Measurements from ENCODE around the gene ZBTB49.

The ZBTB49 gene

GRCh38 chr4:4267981-4268380 is 22.1 kb upstream of the ZBTB49 start:
- Mint-ChIP-seq H3K36me3 (ENCODE audit: low read depth) (peaks cover 74% of the 10 kb centered on the region), H3K4me1 (ENCODE audit: low read depth) (peaks cover 32% of the 10 kb centered on the region), H3K9me3 (no peaks in the 10 kb centered on the region), H3K27me3 (no peaks in the 10 kb centered on the region), H3K4me3 (no peak overlapping the region), H3K27ac (peak overlapping the region; percentile 87)
- DNase-seq, result no peak

- peaks cover 32% of the 10 kb centered on the region for H3K4me1 Mint-ChIP-seq (ENCODE audit: low read depth)
- H3K27ac Mint-ChIP-seq, result peak overlapping the region; percentile 87
- H3K9me3 Mint-ChIP-seq, result no peaks in the 10 kb centered on the region
- peaks cover 82% of the 10 kb centered on the region for H3K36me3 Mint-ChIP-seq (ENCODE audit: low read depth)
- H3K4me3 Mint-ChIP-seq, result peak overlapping the region; percentile 6
- no peaks in the 10 kb centered on the region for H3K27me3 Mint-ChIP-seq
- no peak for DNase-seq
Observed at GRCh38 chr4:4268776-4269175, 21.3 kb upstream of the ZBTB49 start.

- peaks cover 87% of the 10 kb centered on the region for H3K36me3 Mint-ChIP-seq (ENCODE audit: low read depth)
Observed at GRCh38 chr4:4269331-4269731, 20.7 kb upstream of the ZBTB49 start.

GRCh38 chr4:4269856-4270255 is 20.2 kb upstream of the ZBTB49 start:
- no peak for DNase-seq
- Mint-ChIP-seq H3K36me3 (ENCODE audit: low read depth) (peaks cover 93% of the 10 kb centered on the region), H3K4me3 (peak overlapping the region; percentile 27), H3K27ac (peak overlapping the region; percentile 87), H3K4me1 (ENCODE audit: low read depth) (peaks cover 30% of the 10 kb centered on the region), H3K9me3 (no peaks in the 10 kb centered on the region), H3K27me3 (no peaks in the 10 kb centered on the region)

More at GRCh38 chr4:4269331-4269731, 20.7 kb upstream of the ZBTB49 start:
- Mint-ChIP-seq H3K9me3 (no peaks in the 10 kb centered on the region), H3K27me3 (no peaks in the 10 kb centered on the region), H3K4me1 (ENCODE audit: low read depth) (peaks cover 32% of the 10 kb centered on the region), H3K4me3 (peak overlapping the region; percentile 27), H3K27ac (peak overlapping the region; percentile 87)
- peak; percentile 35 for DNase-seq

- H3K36me3 Mint-ChIP-seq (ENCODE audit: low read depth), result peaks cover 99% of the 10 kb centered on the region
- H3K27ac Mint-ChIP-seq, result peak overlapping the region; percentile 76
- H3K9me3 Mint-ChIP-seq, result no peaks in the 10 kb centered on the region
- H3K4me1 Mint-ChIP-seq (ENCODE audit: low read depth), result peaks cover 30% of the 10 kb centered on the region
- H3K27me3 Mint-ChIP-seq, result no peaks in the 10 kb centered on the region
- DNase-seq, result no peak
- H3K4me3 Mint-ChIP-seq, result peak overlapping the region; percentile 31
Observed at GRCh38 chr4:4270529-4270928, 19.5 kb upstream of the ZBTB49 start.

- Mint-ChIP-seq H3K36me3 (ENCODE audit: low read depth) (peaks cover 99% of the 10 kb centered on the region), H3K4me3 (no peak overlapping the region), H3K9me3 (no peaks in the 10 kb centered on the region), H3K27me3 (no peaks in the 10 kb centered on the region), H3K27ac (no peak overlapping the region), H3K4me1 (ENCODE audit: low read depth) (peaks cover 30% of the 10 kb centered on the region)
- no peak for DNase-seq
Observed at GRCh38 chr4:4271912-4272311, 18.1 kb upstream of the ZBTB49 start.

GRCh38 chr4:4274226-4274625 is 15.8 kb upstream of the ZBTB49 start:
- no peak for DNase-seq
- H3K36me3 Mint-ChIP-seq (ENCODE audit: low read depth), result peaks cover 99% of the 10 kb centered on the region
- peak overlapping the region; percentile 14 for H3K27ac Mint-ChIP-seq
- H3K4me1 Mint-ChIP-seq (ENCODE audit: low read depth), result peaks cover 21% of the 10 kb centered on the region
- no peak overlapping the region for H3K4me3 Mint-ChIP-seq
- no peaks in the 10 kb centered on the region for H3K27me3 Mint-ChIP-seq
- H3K9me3 Mint-ChIP-seq, result no peaks in the 10 kb centered on the region

GRCh38 chr4:4277531-4277930 is 12.5 kb upstream of the ZBTB49 start:
- Mint-ChIP-seq H3K36me3 (ENCODE audit: low read depth) (peaks cover 97% of the 10 kb centered on the region), H3K4me3 (no peak overlapping the region), H3K27ac (no peak overlapping the region), H3K4me1 (ENCODE audit: low read depth) (no peaks in the 10 kb centered on the region), H3K9me3 (no peaks in the 10 kb centered on the region), H3K27me3 (no peaks in the 10 kb centered on the region)
- DNase-seq, result no peak

- Mint-ChIP-seq H3K36me3 (ENCODE audit: low read depth) (peaks cover 96% of the 10 kb centered on the region), H3K4me3 (no peak overlapping the region), H3K9me3 (no peaks in the 10 kb centered on the region), H3K4me1 (ENCODE audit: low read depth) (peaks cover 21% of the 10 kb centered on the region), H3K27ac (no peak overlapping the region), H3K27me3 (no peaks in the 10 kb centered on the region)
- DNase-seq, result no peak
Observed at GRCh38 chr4:4281787-4282186, 8.3 kb upstream of the ZBTB49 start.

GRCh38 chr4:4284827-4285618 is 5.0 kb upstream of the ZBTB49 start:
- no peak for DNase-seq
- Mint-ChIP-seq H3K36me3 (ENCODE audit: low read depth) (peaks cover 94% of the 10 kb centered on the region), H3K27me3 (no peaks in the 10 kb centered on the region), H3K27ac (peak overlapping the region; percentile 44), H3K4me3 (no peak overlapping the region), H3K4me1 (ENCODE audit: low read depth) (peaks cover 44% of the 10 kb centered on the region), H3K9me3 (no peaks in the 10 kb centered on the region)

- peaks cover 63% of the 10 kb centered on the region for H3K4me1 Mint-ChIP-seq (ENCODE audit: low read depth)
- H3K4me3 Mint-ChIP-seq, result peak overlapping the region; percentile 64
- H3K27ac Mint-ChIP-seq, result peak overlapping the region; percentile 55
Observed at GRCh38 chr4:4288098-4288497, 2.0 kb upstream of the ZBTB49 start.

GRCh38 chr4:4289055-4289454 is 996 bp upstream of the ZBTB49 start:
- peaks cover 70% of the 10 kb centered on the region for H3K36me3 Mint-ChIP-seq (ENCODE audit: low read depth)
- no peak for DNase-seq
- peaks cover 65% of the 10 kb centered on the region for H3K4me1 Mint-ChIP-seq (ENCODE audit: low read depth)
- H3K27me3 Mint-ChIP-seq, result no peaks in the 10 kb centered on the region
- H3K27ac Mint-ChIP-seq, result peak overlapping the region; percentile 94
- peak overlapping the region; percentile 97 for H3K4me3 Mint-ChIP-seq
- H3K9me3 Mint-ChIP-seq, result no peaks in the 10 kb centered on the region

More at GRCh38 chr4:4288098-4288497, 2.0 kb upstream of the ZBTB49 start:
- peaks cover 79% of the 10 kb centered on the region for H3K36me3 Mint-ChIP-seq (ENCODE audit: low read depth)
- no peaks in the 10 kb centered on the region for H3K9me3 Mint-ChIP-seq
- H3K27me3 Mint-ChIP-seq, result no peaks in the 10 kb centered on the region
- no peak for DNase-seq

- no peak for DNase-seq
- Mint-ChIP-seq H3K4me1 (ENCODE audit: low read depth) (peaks cover 62% of the 10 kb centered on the region), H3K27me3 (no peaks in the 10 kb centered on the region), H3K36me3 (ENCODE audit: low read depth) (peaks cover 65% of the 10 kb centered on the region), H3K27ac (peak overlapping the region; percentile 94), H3K9me3 (no peaks in the 10 kb centered on the region), H3K4me3 (peak overlapping the region; percentile 97)
Observed at GRCh38 chr4:4289597-4289940, 482 bp upstream of the ZBTB49 start.

GRCh38 chr4:4293279-4293678 is 3.2 kb downstream of the ZBTB49 start:
- Mint-ChIP-seq H3K27ac (no peak overlapping the region), H3K4me3 (no peak overlapping the region), H3K27me3 (no peaks in the 10 kb centered on the region), H3K9me3 (no peaks in the 10 kb centered on the region), H3K36me3 (ENCODE audit: low read depth) (peaks cover 44% of the 10 kb centered on the region), H3K4me1 (ENCODE audit: low read depth) (peaks cover 46% of the 10 kb centered on the region)
- DNase-seq, result no peak

GRCh38 chr4:4296283-4296846 is 6.3 kb downstream of the ZBTB49 start:
- H3K36me3 Mint-ChIP-seq (ENCODE audit: low read depth), result peaks cover 42% of the 10 kb centered on the region
- no peak for DNase-seq
- no peak overlapping the region for H3K27ac Mint-ChIP-seq
- peaks cover 36% of the 10 kb centered on the region for H3K4me1 Mint-ChIP-seq (ENCODE audit: low read depth)
- H3K4me3 Mint-ChIP-seq, result no peak overlapping the region
- H3K27me3 Mint-ChIP-seq, result no peaks in the 10 kb centered on the region
- no peaks in the 10 kb centered on the region for H3K9me3 Mint-ChIP-seq

Data from activated T-cell treated with anti-CD3 and anti-CD28 coated beads, Interleukin-2, amount 50 U/mL, for 24 hours (primary cell).